ENCODE results near the gene ZNF664. TPM values are rescaled to one million over a fixed set of nuclear protein-coding genes. Genes with fewer than 3 reads are reported as not detected.

ZNF664 gene
- 130 TPM for polyA plus RNA-seq (2013, experiment 1 of 2)
- 131 TPM for polyA plus RNA-seq (2013, experiment 2 of 2)

GRCh38 chr12:123972457-123973401 is at the start of gene ZNF664, which contains the start of gene CCDC92:
Gene ZNF664, plus strand, starts transcription at chr12:123973215. Its CDS starts 38,930 bp downstream, at chr12:124012145.
Gene CCDC92, minus strand, starts transcription at chr12:123972831. Its CDS starts 28,526 bp downstream, at chr12:123944305.
- Histone ChIP-seq H3K9ac (ENCODE audit: low read depth, low read length, poor library complexity) (peak within 1 kb of the TSS; percentile 75), H3K4ac (ENCODE audit: low read length) (no peak within 1 kb of the TSS), H3K27ac (replicated peaks; ENCODE audit: low read length) (peak within 1 kb of the TSS; percentile 87), H3K4me2 (ENCODE audit: insufficient read depth, low read length, poor library complexity, severe bottlenecking) (peak within 1 kb of the TSS; percentile 78), H3K23ac (ENCODE audit: low read depth, low read length, poor library complexity) (peak within 1 kb of the TSS; percentile 85), H2BK12ac (ENCODE audit: low read length) (peak within 1 kb of the TSS; percentile 41), H3K18ac (ENCODE audit: low read length) (peak within 1 kb of the TSS; percentile 96), H3K36me3 (replicated peaks in 1 of 2; ENCODE audit: control insufficient read depth in 2 of 2, insufficient read depth in 2 of 2, low read length in 2 of 2) (peaks cover 8 to 41% of the 10 kb centered on the region in 2 donors), H4K8ac (ENCODE audit: low read depth, low read length) (no peak within 1 kb of the TSS), H3K4me1 (ENCODE audit: control insufficient read depth in 2 of 2, insufficient read depth in 1 of 2, low read depth in 1 of 2, low read length in 2 of 2) (peaks cover 4 to 11% of the 10 kb centered on the region in 2 donors), H2BK120ac (ENCODE audit: low read depth, low read length) (peak within 1 kb of the TSS; percentile 94), H3K14ac (ENCODE audit: low read length) (peak within 1 kb of the TSS; percentile 89), H3K27me3 (ENCODE audit: control insufficient read depth in 3 of 3, insufficient read depth in 3 of 3, low read depth in 1 of 3, low read length in 3 of 3) (peaks cover 0 to 6% (median 0%) of the 10 kb centered on the region in 3 experiments), H4K91ac (ENCODE audit: low read depth, low read length, poor library complexity) (no peak within 1 kb of the TSS), H3K9me3 (replicated peaks in 1 of 2; ENCODE audit: control insufficient read depth in 2 of 2, insufficient read depth in 1 of 2, low read depth in 1 of 2, low read length in 2 of 2) (no peaks in the 10 kb centered on the region), H3K79me1 (ENCODE audit: low read depth, low read length) (peaks cover 4% of the 10 kb centered on the region), H3K4me3 (ENCODE audit: low read length in 2 of 2) (peak within 1 kb of the TSS; percentile 64 to 95), H2BK5ac (ENCODE audit: low read length) (peak within 1 kb of the TSS; percentile 93), H2AK5ac (ENCODE audit: low read depth, low read length) (peak within 1 kb of the TSS; percentile 81), H2AFZ (ENCODE audit: low read length) (peak within 1 kb of the TSS; percentile 88), H2BK15ac (ENCODE audit: low read length) (peak within 1 kb of the TSS; percentile 81)
- WGBS, 2 donors (ENCODE audit: extremely low coverage in 2 of 2, insufficient read length in 2 of 2, insufficient replicate concordance in 1 of 2): no CpG with 5 or more reads among the region's 138 CpGs
- peak; percentile 95 for DNase-seq (ENCODE audit: low spot score)

- no peak overlapping the region for H2AFZ ChIP-seq (ENCODE audit: low read length)
- no peak overlapping the region for H3K4me2 ChIP-seq (ENCODE audit: insufficient read depth, low read length, poor library complexity, severe bottlenecking)
- H2BK12ac ChIP-seq (ENCODE audit: low read length): no peak overlapping the region
- peaks cover 0 to under 1% of the 10 kb centered on the region in 2 donors for H3K9me3 ChIP-seq (replicated peaks in 1 of 2; ENCODE audit: control insufficient read depth in 2 of 2, insufficient read depth in 1 of 2, low read depth in 1 of 2, low read length in 2 of 2)
- peak overlapping the region; percentile 66 for H4K8ac ChIP-seq (ENCODE audit: low read depth, low read length)
- no peak overlapping the region for H3K4me3 ChIP-seq (ENCODE audit: low read length in 2 of 2)
- H3K4me1 ChIP-seq (ENCODE audit: control insufficient read depth in 2 of 2, insufficient read depth in 1 of 2, low read depth in 1 of 2, low read length in 2 of 2): peaks cover 0 to under 1% of the 10 kb centered on the region in 2 donors
- no peak overlapping the region for H4K91ac ChIP-seq (ENCODE audit: low read depth, low read length, poor library complexity)
- WGBS, 2 donors (ENCODE audit: extremely low coverage in 2 of 2, insufficient read length in 2 of 2, insufficient replicate concordance in 1 of 2): no CpG with 5 or more reads among the region's 7 CpGs
- H3K9ac ChIP-seq (ENCODE audit: low read depth, low read length, poor library complexity): no peak overlapping the region
- H3K14ac ChIP-seq (ENCODE audit: low read length): no peak overlapping the region
- H3K36me3 ChIP-seq (replicated peaks in 1 of 2; ENCODE audit: control insufficient read depth in 2 of 2, insufficient read depth in 2 of 2, low read length in 2 of 2): no peaks in the 10 kb centered on the region
- no peak overlapping the region for H2AK5ac ChIP-seq (ENCODE audit: low read depth, low read length)
- H2BK15ac ChIP-seq (ENCODE audit: low read length): no peak overlapping the region
- no peak overlapping the region for H3K18ac ChIP-seq (ENCODE audit: low read length)
- no peak overlapping the region for H2BK5ac ChIP-seq (ENCODE audit: low read length)
- DNase-seq (ENCODE audit: low spot score): no peak
- H3K23ac ChIP-seq (ENCODE audit: low read depth, low read length, poor library complexity): no peak overlapping the region
- no peaks in the 10 kb centered on the region for H3K79me1 ChIP-seq (ENCODE audit: low read depth, low read length)
- H3K27me3 ChIP-seq (ENCODE audit: control insufficient read depth in 3 of 3, insufficient read depth in 3 of 3, low read depth in 1 of 3, low read length in 3 of 3): peaks cover 0 to 2% (median 0%) of the 10 kb centered on the region in 3 experiments
- H2BK120ac ChIP-seq (ENCODE audit: low read depth, low read length): no peak overlapping the region
- H3K4ac ChIP-seq (ENCODE audit: low read length): no peak overlapping the region
- no peak overlapping the region for H3K27ac ChIP-seq (replicated peaks; ENCODE audit: low read length)
Measured at GRCh38 chr12:123923927-123924326, 49.1 kb upstream of the ZNF664 start.

- Histone ChIP-seq H4K91ac (ENCODE audit: low read depth, low read length, poor library complexity) (no peak overlapping the region), H3K4ac (ENCODE audit: low read length) (no peak overlapping the region), H2BK120ac (ENCODE audit: low read depth, low read length) (no peak overlapping the region), H3K27me3 (ENCODE audit: control insufficient read depth in 3 of 3, insufficient read depth in 3 of 3, low read depth in 1 of 3, low read length in 3 of 3) (peaks cover 0 to 2% (median 0%) of the 10 kb centered on the region in 3 experiments), H3K27ac (replicated peaks; ENCODE audit: low read length) (no peak overlapping the region), H3K9me3 (replicated peaks in 1 of 2; ENCODE audit: control insufficient read depth in 2 of 2, insufficient read depth in 1 of 2, low read depth in 1 of 2, low read length in 2 of 2) (peaks cover 0 to 5% of the 10 kb centered on the region in 2 donors), H2BK12ac (ENCODE audit: low read length) (no peak overlapping the region), H2BK5ac (ENCODE audit: low read length) (no peak overlapping the region), H3K18ac (ENCODE audit: low read length) (no peak overlapping the region), H2BK15ac (ENCODE audit: low read length) (no peak overlapping the region), H3K79me1 (ENCODE audit: low read depth, low read length) (no peaks in the 10 kb centered on the region), H2AK5ac (ENCODE audit: low read depth, low read length) (no peak overlapping the region), H3K9ac (ENCODE audit: low read depth, low read length, poor library complexity) (no peak overlapping the region), H3K4me3 (ENCODE audit: low read length in 2 of 2) (no peak overlapping the region), H4K8ac (ENCODE audit: low read depth, low read length) (no peak overlapping the region), H3K14ac (ENCODE audit: low read length) (no peak overlapping the region), H3K4me2 (ENCODE audit: insufficient read depth, low read length, poor library complexity, severe bottlenecking) (no peak overlapping the region), H3K4me1 (ENCODE audit: control insufficient read depth in 2 of 2, insufficient read depth in 1 of 2, low read depth in 1 of 2, low read length in 2 of 2) (peaks cover 0 to 3% of the 10 kb centered on the region in 2 donors), H3K36me3 (replicated peaks in 1 of 2; ENCODE audit: control insufficient read depth in 2 of 2, insufficient read depth in 2 of 2, low read length in 2 of 2) (no peaks in the 10 kb centered on the region), H3K23ac (ENCODE audit: low read depth, low read length, poor library complexity) (no peak overlapping the region), H2AFZ (ENCODE audit: low read length) (no peak overlapping the region)
- no peak for DNase-seq (ENCODE audit: low spot score)
- WGBS, 2 donors (ENCODE audit: extremely low coverage in 2 of 2, insufficient read length in 2 of 2, insufficient replicate concordance in 1 of 2): no CpG with 5 or more reads among the region's 4 CpGs
Measured at GRCh38 chr12:123924539-123924938, 48.5 kb upstream of the ZNF664 start.

Measured in neuronal stem cell (in vitro differentiated cells).